Neuronal stem cell (in vitro differentiated cells): ENCODE measurements around the gene PIGX.

ENCODE experiments used
- DNase-seq: peaks from one replicate; pipeline ENCODE4 v3.0.0-alpha.2; 2013; ENCODE audit warnings: low spot score
- H2AFZ ChIP-seq: one replicate; pipeline ENCODE4 v1.6.1; 2013; ENCODE audit warnings: mild to moderate bottlenecking, low read length, inconsistent platforms
- H2AK5ac ChIP-seq: 2 replicates; pipeline ENCODE4 v1.6.1; 2013; ENCODE audit warnings: low read depth, mild to moderate bottlenecking, inconsistent platforms, low read length, moderate library complexity, mixed read lengths
- H2BK120ac ChIP-seq: 2 replicates; pipeline ENCODE4 v1.6.1; 2013; ENCODE audit warnings: low read depth, mild to moderate bottlenecking, inconsistent platforms, low read length, moderate library complexity, mixed read lengths
- H2BK12ac ChIP-seq: one replicate; pipeline ENCODE4 v1.6.1; 2013; ENCODE audit warnings: low read length, inconsistent platforms
- H2BK15ac ChIP-seq: 2 replicates; pipeline ENCODE4 v1.6.1; 2013; ENCODE audit warnings: mild to moderate bottlenecking, low read length, inconsistent platforms, mixed read lengths
- H2BK5ac ChIP-seq: one replicate; pipeline ENCODE4 v1.6.1; 2013; ENCODE audit warnings: inconsistent platforms, mild to moderate bottlenecking, low read length, moderate library complexity
- H3K14ac ChIP-seq: one replicate; pipeline ENCODE4 v1.6.1; 2013; ENCODE audit warnings: low read length, inconsistent platforms
- H3K18ac ChIP-seq: 2 replicates; pipeline ENCODE4 v1.6.1; 2013; ENCODE audit warnings: low read length, inconsistent platforms
- H3K23ac ChIP-seq: 2 replicates; pipeline ENCODE4 v1.6.1; 2013; ENCODE audit warnings: low read depth, mild to moderate bottlenecking, mixed read lengths, low read length, inconsistent platforms; ENCODE audit not compliant: poor library complexity
- H3K27ac ChIP-seq: replicated peaks from 3 replicates; pipeline ENCODE4 v1.5.1; 2013; ENCODE audit warnings: low read length, inconsistent platforms
- H3K27me3 ChIP-seq, 3 experiments: 2 replicates each; pipeline ENCODE4 v1.6.1; 2013; ENCODE audit warnings: low read length in 3 of 3, mild to moderate bottlenecking in 2 of 3, inconsistent platforms in 1 of 3, low read depth in 1 of 3, mixed read lengths in 1 of 3, moderate library complexity in 1 of 3; ENCODE audit not compliant: control insufficient read depth in 3 of 3, insufficient read depth in 3 of 3
- H3K36me3 ChIP-seq, 2 donors: replicated peaks in 1 of 2; 2 replicates each; pipeline ENCODE4 v1.6.1; 2013; ENCODE audit warnings: low read length in 2 of 2; ENCODE audit not compliant: control insufficient read depth in 2 of 2, insufficient read depth in 2 of 2
- H3K4ac ChIP-seq: 2 replicates; pipeline ENCODE4 v1.6.1; 2013; ENCODE audit warnings: inconsistent platforms, mild to moderate bottlenecking, low read length, moderate library complexity
- H3K4me1 ChIP-seq, 2 donors: 1 replicate in 1 of 2; 2 replicates in 1 of 2; pipeline ENCODE4 v1.6.1; 2013; ENCODE audit warnings: low read length in 2 of 2, low read depth in 1 of 2; ENCODE audit not compliant: control insufficient read depth in 2 of 2, insufficient read depth in 1 of 2
- H3K4me2 ChIP-seq: one replicate; pipeline ENCODE4 v1.6.1; 2013; ENCODE audit warnings: mild to moderate bottlenecking, low read length, inconsistent platforms; ENCODE audit not compliant: insufficient read depth, poor library complexity, severe bottlenecking
- H3K4me3 ChIP-seq, 2 donors: 2 replicates each; pipeline ENCODE4 v1.5.1; 2013; ENCODE audit warnings: low read length in 2 of 2, mild to moderate bottlenecking in 2 of 2, inconsistent platforms in 1 of 2, moderate library complexity in 1 of 2
- H3K79me1 ChIP-seq: one replicate; pipeline ENCODE4 v1.6.1; 2013; ENCODE audit warnings: low read depth, mild to moderate bottlenecking, inconsistent platforms, low read length, moderate library complexity
- H3K9ac ChIP-seq: one replicate; pipeline ENCODE4 v1.6.1; 2013; ENCODE audit warnings: mild to moderate bottlenecking, low read depth, low read length, inconsistent platforms; ENCODE audit not compliant: poor library complexity
- H3K9me3 ChIP-seq, 2 donors: replicated peaks in 1 of 2; 2 replicates each; pipeline versions ENCODE3 to v1.6.1; 2013; ENCODE audit warnings: low read length in 2 of 2, mild to moderate bottlenecking in 2 of 2, inconsistent platforms in 1 of 2, low read depth in 1 of 2, mixed read lengths in 1 of 2, moderate library complexity in 1 of 2; ENCODE audit not compliant: control insufficient read depth in 2 of 2, insufficient read depth in 1 of 2
- H4K8ac ChIP-seq: one replicate; pipeline ENCODE4 v1.6.1; 2013; ENCODE audit warnings: low read depth, mild to moderate bottlenecking, inconsistent platforms, low read length, moderate library complexity
- H4K91ac ChIP-seq: one replicate; pipeline ENCODE4 v1.6.1; 2013; ENCODE audit warnings: low read length, low read depth, mild to moderate bottlenecking, inconsistent platforms; ENCODE audit not compliant: poor library complexity
- WGBS, 2 donors: extraction: QIAGEN DNeasy Blood & Tissue Kit; methylation state at CpG; one replicate each; pipeline ENCODE4 v1.1.7; 2013; ENCODE audit warnings: missing lambda C conversion rate in 2 of 2, mixed read lengths in 1 of 2; ENCODE audit not compliant: insufficient read length in 2 of 2, insufficient replicate concordance in 1 of 2; ENCODE audit errors: extremely low coverage in 2 of 2; 5-methylcytosine and 5-hydroxymethylcytosine counted together

The PIGX gene

GRCh38 chr3:196763179-196763578 is 51.0 kb downstream of the PIGX start:
- H2BK120ac ChIP-seq: no peak overlapping the region
- no peak for DNase-seq
- H3K4ac ChIP-seq: no peak overlapping the region
- no peak overlapping the region for H2BK5ac ChIP-seq
- H3K4me2 ChIP-seq: no peak overlapping the region
- no peak overlapping the region for H2AK5ac ChIP-seq
- no peak overlapping the region for H3K9ac ChIP-seq
- H4K8ac ChIP-seq: no peak overlapping the region
- H2AFZ ChIP-seq: no peak overlapping the region
- H3K23ac ChIP-seq: no peak overlapping the region
- no peak overlapping the region for H2BK15ac ChIP-seq
- no peak overlapping the region for H3K4me3 ChIP-seq
- H3K36me3 ChIP-seq: peaks cover 8 to 30% of the 10 kb centered on the region in 2 donors
- no peak overlapping the region for H3K27ac ChIP-seq
- H3K4me1 ChIP-seq: no peaks in the 10 kb centered on the region
- H2BK12ac ChIP-seq: no peak overlapping the region
- H3K9me3 ChIP-seq: peaks cover 11 to 16% of the 10 kb centered on the region in 2 donors
- H3K14ac ChIP-seq: no peak overlapping the region
- no peak overlapping the region for H3K18ac ChIP-seq
- H3K79me1 ChIP-seq: peaks cover 2% of the 10 kb centered on the region
- WGBS, 2 donors: no CpG with 5 or more reads among the region's 7 CpGs
- no peak overlapping the region for H4K91ac ChIP-seq
- no peaks in the 10 kb centered on the region for H3K27me3 ChIP-seq

GRCh38 chr3:196765454-196765853 is 53.3 kb downstream of the PIGX start:
- Histone ChIP-seq H3K27me3 (no peaks in the 10 kb centered on the region), H3K9ac (no peak overlapping the region), H3K36me3 (peaks cover under 1 to 41% of the 10 kb centered on the region in 2 donors), H3K18ac (no peak overlapping the region), H3K27ac (no peak overlapping the region), H3K79me1 (no peaks in the 10 kb centered on the region), H3K23ac (no peak overlapping the region), H3K9me3 (peaks cover 7 to 12% of the 10 kb centered on the region in 2 donors), H3K4ac (no peak overlapping the region), H2BK12ac (no peak overlapping the region), H2AK5ac (no peak overlapping the region), H2BK120ac (no peak overlapping the region), H2AFZ (no peak overlapping the region), H3K14ac (no peak overlapping the region), H3K4me1 (no peaks in the 10 kb centered on the region), H4K91ac (no peak overlapping the region), H3K4me3 (no peak overlapping the region), H2BK5ac (no peak overlapping the region), H4K8ac (no peak overlapping the region), H3K4me2 (no peak overlapping the region), H2BK15ac (no peak overlapping the region)
- DNase-seq: no peak

- Histone ChIP-seq H3K4me2 (no peak overlapping the region), H3K79me1 (peaks cover 2% of the 10 kb centered on the region), H3K4me3 (no peak overlapping the region), H3K36me3 (peaks cover 1 to 37% of the 10 kb centered on the region in 2 donors), H3K23ac (no peak overlapping the region), H3K4ac (no peak overlapping the region), H3K27me3 (no peaks in the 10 kb centered on the region), H2BK120ac (no peak overlapping the region), H3K4me1 (peaks cover 0 to 3% of the 10 kb centered on the region in 2 donors), H3K14ac (no peak overlapping the region), H3K18ac (no peak overlapping the region), H2BK5ac (no peak overlapping the region), H2AFZ (no peak overlapping the region), H3K9me3 (peaks cover 0 to 10% of the 10 kb centered on the region in 2 donors), H2BK12ac (no peak overlapping the region), H4K91ac (no peak overlapping the region), H2BK15ac (no peak overlapping the region), H2AK5ac (no peak overlapping the region), H4K8ac (no peak overlapping the region), H3K27ac (no peak overlapping the region), H3K9ac (no peak overlapping the region)
- no peak for DNase-seq
- no CpG with 5 or more reads among the region's 1 CpG for WGBS, 2 donors
Measured at GRCh38 chr3:196771067-196771466, 58.9 kb downstream of the PIGX start.

GRCh38 chr3:196772102-196772501 is 59.9 kb downstream of the PIGX start:
- DNase-seq: no peak
- H3K79me1 ChIP-seq: peaks cover 2% of the 10 kb centered on the region
- no peak overlapping the region for H2BK12ac ChIP-seq
- H2BK15ac ChIP-seq: no peak overlapping the region
- H3K14ac ChIP-seq: no peak overlapping the region
- no peak overlapping the region for H3K27ac ChIP-seq
- no peak overlapping the region for H4K8ac ChIP-seq
- H3K36me3 ChIP-seq: peaks cover 1 to 42% of the 10 kb centered on the region in 2 donors
- H3K23ac ChIP-seq: no peak overlapping the region
- H2AFZ ChIP-seq: no peak overlapping the region
- no peak overlapping the region for H2AK5ac ChIP-seq
- H2BK120ac ChIP-seq: no peak overlapping the region
- no peak overlapping the region for H3K4me2 ChIP-seq
- no peak overlapping the region for H3K4me3 ChIP-seq
- H3K27me3 ChIP-seq: no peaks in the 10 kb centered on the region
- no peak overlapping the region for H3K18ac ChIP-seq
- no peak overlapping the region for H2BK5ac ChIP-seq
- H3K4ac ChIP-seq: no peak overlapping the region
- H3K9ac ChIP-seq: no peak overlapping the region
- H4K91ac ChIP-seq: no peak overlapping the region
- peaks cover 0 to 3% of the 10 kb centered on the region in 2 donors for H3K4me1 ChIP-seq
- WGBS, 2 donors: no CpG with 5 or more reads among the region's 4 CpGs
- H3K9me3 ChIP-seq: peaks cover 0 to 10% of the 10 kb centered on the region in 2 donors
